ENCODE results near the gene RIC3.

- TF ChIP-seq POLR2A (IDR thresholded peaks at IDR 0.05) = no peak
- no peak for TF ChIP-seq CTCF (IDR thresholded peaks at IDR 0.05)
- no peak for TF ChIP-seq POLR2AphosphoS5 (IDR thresholded peaks at IDR 0.05)
These were observed 103.8 kb downstream of the RIC3 start for GRCh38 chr11:8065031-8065430.
